A549 (cell line): Measurements from ENCODE around the gene DUOX2.

ENCODE experiments used
- CTCF ChIP-seq: fragments of >200 bp; sonication (Bioruptor Twin); formaldehyde crosslinking; IDR thresholded peaks from 3 replicates; pipeline ENCODE4 v1.5.1; 2016
- HDAC2 ChIP-seq: fragments of 200-600 bp; sonication (generic); IDR thresholded peaks from 2 replicates; pipeline ENCODE4 v1.6.1; 2016
- TP53 ChIP-seq: fragments of 250-450 bp; sonication (Bioruptor Pico); IDR thresholded peaks from 2 replicates; pipeline ENCODE4 v1.5.0; 2021; ENCODE audit warnings: mild to moderate bottlenecking, moderate library complexity

GRCh38 chr15:45137703-45138102, 23.7 kb upstream of the DUOX2 start:
- TF ChIP-seq HDAC2 = no peak
- TF ChIP-seq TP53 (CRISPR knock-in tag) = no peak
- no peak for TF ChIP-seq CTCF
